ENCODE measurements around the gene ABCF2.
A peak's percentile ranks its signal among the peaks of the same experiment; 100 is the strongest.

Gene ABCF2

DNA sequence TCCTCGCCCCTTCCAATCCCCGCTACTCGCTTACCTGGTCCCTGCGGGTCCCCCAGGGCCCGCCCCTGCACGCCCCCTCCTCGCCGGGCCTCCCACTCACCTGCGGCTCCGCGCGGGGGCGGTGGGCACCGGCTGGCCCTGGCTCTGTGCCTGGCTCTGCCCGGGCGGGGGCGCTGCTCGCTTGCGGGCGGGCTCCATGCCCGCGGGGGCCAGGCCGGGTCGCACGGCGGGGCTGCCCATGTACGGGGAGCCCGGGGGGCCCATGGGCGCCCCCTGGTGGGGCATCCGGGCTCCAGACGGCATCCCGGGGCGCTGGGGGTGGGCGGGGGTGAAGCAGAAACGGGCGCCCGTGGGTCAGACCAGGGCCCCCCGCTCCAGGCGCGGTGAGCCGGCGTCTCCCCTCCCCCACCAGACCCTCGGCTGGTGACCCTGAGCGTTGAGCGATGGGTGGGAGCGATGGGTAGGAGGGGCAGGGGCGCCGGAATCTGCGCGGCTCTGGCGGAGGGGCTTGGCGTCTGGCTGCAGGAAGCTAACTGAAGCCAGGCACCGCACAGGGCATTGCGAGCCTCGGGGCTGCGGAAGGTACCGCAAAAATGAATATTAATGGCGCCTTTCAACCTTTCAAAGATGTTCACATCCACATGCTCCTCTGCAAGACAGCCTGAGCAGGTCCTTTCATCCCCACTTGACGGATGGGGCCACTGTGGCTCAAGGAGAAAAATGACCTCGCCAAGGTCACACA is 18.5 kb upstream of the ABCF2 start:
- H3K4me2 ChIP-seq (ENCODE audit: low read depth, low read length): peak overlapping the region; percentile 82
- H3K9ac ChIP-seq (ENCODE audit: low read length): no peak overlapping the region
- H3K4me1 ChIP-seq (ENCODE audit: low read length): peaks cover 15% of the 10 kb centered on the region
- no peak overlapping the region for H3K27ac ChIP-seq (ENCODE audit: low read length)
- H3K9me3 ChIP-seq (replicated peaks; ENCODE audit: insufficient read depth, low read length): no peaks in the 10 kb centered on the region
- H2AFZ ChIP-seq (ENCODE audit: low read length): 0 out of 2 replicates have a peak overlapping the region, but pooled peaks have one; percentile 37
- peaks cover 5% of the 10 kb centered on the region; the same call in 1 of the 2 replicates for H4K20me1 ChIP-seq (ENCODE audit: insufficient read depth, low read length)
- DNase-seq: peak; percentile 49
- H3K9me2 ChIP-seq (replicated peaks; ENCODE audit: insufficient read depth, low read length): no peaks in the 10 kb centered on the region
- 0 out of 2 replicates have a peak, but pooled peaks cover 9% of the 10 kb centered on the region for H3F3A ChIP-seq (ENCODE audit: insufficient read depth, low read length)
- TF ChIP-seq, protein P1, sequence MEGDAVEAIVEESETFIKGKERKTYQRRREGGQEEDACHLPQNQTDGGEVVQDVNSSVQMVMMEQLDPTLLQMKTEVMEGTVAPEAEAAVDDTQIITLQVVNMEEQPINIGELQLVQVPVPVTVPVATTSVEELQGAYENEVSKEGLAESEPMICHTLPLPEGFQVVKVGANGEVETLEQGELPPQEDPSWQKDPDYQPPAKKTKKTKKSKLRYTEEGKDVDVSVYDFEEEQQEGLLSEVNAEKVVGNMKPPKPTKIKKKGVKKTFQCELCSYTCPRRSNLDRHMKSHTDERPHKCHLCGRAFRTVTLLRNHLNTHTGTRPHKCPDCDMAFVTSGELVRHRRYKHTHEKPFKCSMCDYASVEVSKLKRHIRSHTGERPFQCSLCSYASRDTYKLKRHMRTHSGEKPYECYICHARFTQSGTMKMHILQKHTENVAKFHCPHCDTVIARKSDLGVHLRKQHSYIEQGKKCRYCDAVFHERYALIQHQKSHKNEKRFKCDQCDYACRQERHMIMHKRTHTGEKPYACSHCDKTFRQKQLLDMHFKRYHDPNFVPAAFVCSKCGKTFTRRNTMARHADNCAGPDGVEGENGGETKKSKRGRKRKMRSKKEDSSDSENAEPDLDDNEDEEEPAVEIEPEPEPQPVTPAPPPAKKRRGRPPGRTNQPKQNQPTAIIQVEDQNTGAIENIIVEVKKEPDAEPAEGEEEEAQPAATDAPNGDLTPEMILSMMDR (IDR thresholded peaks at IDR 0.05; ENCODE audit: low read length): peak; percentile 44
- TF ChIP-seq EZH2phosphoT487 (IDR thresholded peaks at IDR 0.05; ENCODE audit: low read length) (no peak), EZH2 (optimal IDR thresholded peaks at IDR 0.05; ENCODE audit: low read depth, low read length) (peak; percentile 62)
- peaks cover 62% of the 10 kb centered on the region for H3K27me3 ChIP-seq (replicated peaks; ENCODE audit: insufficient read depth, low read length)
- H3K79me2 ChIP-seq (ENCODE audit: low read length): no peaks in the 10 kb centered on the region
- H3K4me3 ChIP-seq (ENCODE audit: low read length): peak overlapping the region; percentile 50
- H3K36me3 ChIP-seq (replicated peaks; ENCODE audit: insufficient read depth, low read length): no peaks in the 10 kb centered on the region

DNA sequence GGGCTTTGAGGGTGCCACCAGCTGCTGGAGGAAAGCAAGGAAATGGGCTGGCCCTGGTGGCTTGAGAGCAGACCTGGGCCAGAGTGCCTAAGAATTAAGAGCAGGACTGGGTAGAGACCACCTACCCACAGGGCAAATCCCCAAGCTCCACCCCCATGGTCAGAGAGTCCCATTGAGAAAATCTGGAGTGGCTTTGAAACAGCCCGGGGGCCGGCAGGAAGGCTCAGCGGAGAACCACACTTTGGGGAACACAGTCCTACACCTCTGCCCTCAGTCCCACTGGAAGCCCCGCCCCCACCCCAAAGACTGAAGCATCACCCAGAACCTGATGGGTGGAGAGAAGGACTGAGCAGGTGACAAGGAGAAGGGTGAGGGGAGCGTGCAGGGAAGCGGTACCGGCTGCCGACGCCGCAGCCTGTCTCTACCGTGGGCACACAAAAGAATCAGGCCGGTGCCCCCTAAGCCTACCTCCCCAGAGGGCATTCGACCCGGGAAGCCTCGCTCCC is 17.9 kb upstream of the ABCF2 start:
- Histone ChIP-seq H3K4me1 (ENCODE audit: low read length) (peaks cover 15% of the 10 kb centered on the region), H2AFZ (ENCODE audit: low read length) (0 out of 2 replicates have a peak overlapping the region, but pooled peaks have one; percentile 37)

DNA sequence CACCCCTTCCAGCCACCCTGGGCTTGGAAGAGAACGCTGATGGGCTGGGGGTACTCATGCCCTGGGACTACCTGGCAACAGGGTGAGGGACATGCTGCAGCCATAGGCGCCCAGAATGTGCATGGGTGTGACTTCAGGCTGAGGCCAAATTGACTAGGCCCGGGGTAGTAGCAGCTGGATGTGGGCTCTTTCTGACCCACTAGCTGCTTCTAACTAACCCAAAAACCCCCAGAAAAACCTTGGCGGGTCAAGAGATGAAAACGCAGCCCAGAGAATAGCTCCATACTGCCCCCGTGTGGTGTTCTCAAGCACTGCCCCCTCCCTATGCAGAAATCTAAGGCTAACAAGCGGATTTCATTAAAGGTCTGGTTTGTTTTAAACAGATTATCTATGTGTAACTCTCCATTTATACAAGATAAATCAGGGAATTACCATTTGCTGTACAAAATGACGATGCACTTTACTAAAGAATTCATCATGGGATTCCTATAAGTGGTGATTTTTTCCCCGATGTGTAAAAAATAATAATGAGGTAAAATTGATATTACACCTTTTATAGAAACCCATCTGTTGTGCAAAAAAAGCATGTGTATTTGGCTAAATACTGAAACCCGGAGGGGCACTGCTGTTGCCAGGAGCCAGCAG is 17.3 kb upstream of the ABCF2 start:
- peak overlapping the region; percentile 82 for H3K4me2 ChIP-seq (ENCODE audit: low read depth, low read length)
- no peak overlapping the region for H3K9ac ChIP-seq (ENCODE audit: low read length)
- H3K4me1 ChIP-seq (ENCODE audit: low read length): peaks cover 15% of the 10 kb centered on the region

More for the DNA sequence above, 17.9 kb upstream of the ABCF2 start:
- no peak overlapping the region for H3K27ac ChIP-seq (ENCODE audit: low read length)
- no peaks in the 10 kb centered on the region for H3K9me2 ChIP-seq (replicated peaks; ENCODE audit: insufficient read depth, low read length)
- H3K4me3 ChIP-seq (ENCODE audit: low read length): peak overlapping the region; percentile 50
- DNase-seq: no peak
- H3K27me3 ChIP-seq (replicated peaks; ENCODE audit: insufficient read depth, low read length): peaks cover 56% of the 10 kb centered on the region
- H3K9me3 ChIP-seq (replicated peaks; ENCODE audit: insufficient read depth, low read length): no peaks in the 10 kb centered on the region
- H3K36me3 ChIP-seq (replicated peaks; ENCODE audit: insufficient read depth, low read length): no peaks in the 10 kb centered on the region
- 0 out of 2 replicates have a peak, but pooled peaks have one; percentile 60 for TF ChIP-seq EZH2phosphoT487 (IDR thresholded peaks at IDR 0.05; ENCODE audit: low read length)
- TF ChIP-seq, protein P1 (IDR thresholded peaks at IDR 0.05; ENCODE audit: low read length): no peak
- TF ChIP-seq EZH2 (optimal IDR thresholded peaks at IDR 0.05; ENCODE audit: low read depth, low read length): peak; percentile 91
- H3K9ac ChIP-seq (ENCODE audit: low read length): no peak overlapping the region
- no peaks in the 10 kb centered on the region for H3K79me2 ChIP-seq (ENCODE audit: low read length)
- H3F3A ChIP-seq (ENCODE audit: insufficient read depth, low read length): 0 out of 2 replicates have a peak, but pooled peaks cover 9% of the 10 kb centered on the region
- peak overlapping the region; percentile 82 for H3K4me2 ChIP-seq (ENCODE audit: low read depth, low read length)
- peaks cover 5% of the 10 kb centered on the region; the same call in 1 of the 2 replicates for H4K20me1 ChIP-seq (ENCODE audit: insufficient read depth, low read length)

More for the DNA sequence above, 17.3 kb upstream of the ABCF2 start:
- H3K9me3 ChIP-seq (replicated peaks; ENCODE audit: insufficient read depth, low read length): no peaks in the 10 kb centered on the region
- H3K27ac ChIP-seq (ENCODE audit: low read length): no peak overlapping the region
- DNase-seq: peak; percentile 61
- peaks cover 50% of the 10 kb centered on the region for H3K27me3 ChIP-seq (replicated peaks; ENCODE audit: insufficient read depth, low read length)
- no peaks in the 10 kb centered on the region for H3K36me3 ChIP-seq (replicated peaks; ENCODE audit: insufficient read depth, low read length)
- H3F3A ChIP-seq (ENCODE audit: insufficient read depth, low read length): 0 out of 2 replicates have a peak, but pooled peaks cover 9% of the 10 kb centered on the region
- no peaks in the 10 kb centered on the region for H3K9me2 ChIP-seq (replicated peaks; ENCODE audit: insufficient read depth, low read length)
- H2AFZ ChIP-seq (ENCODE audit: low read length): no peak overlapping the region
- peaks cover 5% of the 10 kb centered on the region; the same call in 1 of the 2 replicates for H4K20me1 ChIP-seq (ENCODE audit: insufficient read depth, low read length)
- H3K4me3 ChIP-seq (ENCODE audit: low read length): peak overlapping the region; percentile 50; the same call in 1 of the 2 replicates
- TF ChIP-seq, protein P1 (IDR thresholded peaks at IDR 0.05; ENCODE audit: low read length): peak; percentile 99
- TF ChIP-seq EZH2 (optimal IDR thresholded peaks at IDR 0.05; ENCODE audit: low read depth, low read length): no peak
- no peaks in the 10 kb centered on the region for H3K79me2 ChIP-seq (ENCODE audit: low read length)
